ENCODE results near the gene NUP50.

The NUP50 gene

GRCh38 chr22:45227645-45228400, 64.1 kb downstream of the NUP50 start:
- DNase-seq (ENCODE audit: low spot score), result no peak

GRCh38 chr22:45228401-45228754, 64.7 kb downstream of the NUP50 start:
- no peak for DNase-seq (ENCODE audit: low spot score)

- DNase-seq (ENCODE audit: low spot score), result no peak
These were observed 65.5 kb downstream of the NUP50 start for GRCh38 chr22:45229181-45229580.

- DNase-seq (ENCODE audit: low spot score), result no peak
These were observed 66.4 kb downstream of the NUP50 start for GRCh38 chr22:45230026-45230721.

- no peak for DNase-seq (ENCODE audit: low spot score)
These were observed 67.6 kb downstream of the NUP50 start for GRCh38 chr22:45231293-45231692.

GRCh38 chr22:45233386-45233785, 69.7 kb downstream of the NUP50 start:
- DNase-seq (ENCODE audit: low spot score), result no peak

GRCh38 chr22:45233827-45234226, 70.1 kb downstream of the NUP50 start:
- DNase-seq (ENCODE audit: low spot score), result no peak

GRCh38 chr22:45235101-45235777, 71.5 kb downstream of the NUP50 start:
- no peak for DNase-seq (ENCODE audit: low spot score)

GRCh38 chr22:45235851-45236342, 72.2 kb downstream of the NUP50 start:
- no peak for DNase-seq (ENCODE audit: low spot score)

- no peak for DNase-seq (ENCODE audit: low spot score)
These were observed 73.6 kb downstream of the NUP50 start for GRCh38 chr22:45237065-45237990.

Small RNAs within 50 kb of the gene (small RNA-seq; reads per million reads assigned to genes)
- 0.05 to 0.18 reads per million in 2 experiments for gene MIR1249

Measured in SK-N-DZ (cell line).